ENCODE results near the gene C19orf85. TPM values are rescaled to one million over a fixed set of nuclear protein-coding genes. Genes with fewer than 3 reads are reported as not detected.

Gene C19orf85
- total RNA-seq, 1 experiment from 2014 or later = 0.74 TPM

DNA sequence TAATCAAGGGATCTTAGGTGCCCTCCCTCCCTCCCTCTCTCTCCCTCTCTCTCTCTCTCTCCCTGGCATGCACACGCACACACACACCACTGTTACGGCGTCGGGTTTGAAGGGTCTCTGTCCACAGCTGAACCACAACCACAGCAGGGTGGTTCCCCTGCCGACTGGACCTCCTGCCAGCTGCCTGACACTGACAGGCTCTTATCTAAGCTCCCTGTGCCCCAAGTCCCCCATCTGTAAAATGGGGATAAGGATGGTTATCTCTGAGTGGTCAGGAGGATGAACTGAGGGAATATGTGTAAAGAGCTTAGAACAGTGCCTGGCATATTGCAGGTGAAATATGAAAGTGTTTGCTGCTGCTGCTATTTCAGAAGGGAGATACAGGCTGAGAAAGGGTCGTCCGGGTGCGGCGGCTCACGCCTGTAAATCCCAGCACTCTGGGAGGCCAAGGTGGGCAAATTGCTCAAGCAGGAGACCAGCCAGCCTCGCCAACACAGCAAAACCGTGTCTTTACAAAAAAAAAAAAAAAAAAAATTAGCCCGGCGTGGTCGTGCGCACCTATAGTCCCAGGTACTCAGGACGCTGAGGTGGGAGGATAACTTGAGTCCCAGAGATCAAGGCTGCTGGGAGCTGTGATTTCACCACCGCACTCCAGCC is 20.6 kb downstream of the C19orf85 start:
- no peaks in the 10 kb centered on the region for H3K9me3 ChIP-seq (ENCODE audit: insufficient read depth, low read depth)
- DNase-seq = no peak
- intact Hi-C loops (cut with micrococcal nuclease; ENCODE audit: unreplicated experiment) = no loop called here
- H4K20me1 ChIP-seq (ENCODE audit: insufficient read depth) = no peaks in the 10 kb centered on the region; the same call in 1 of the 2 replicates
- TF ChIP-seq, protein P1, sequence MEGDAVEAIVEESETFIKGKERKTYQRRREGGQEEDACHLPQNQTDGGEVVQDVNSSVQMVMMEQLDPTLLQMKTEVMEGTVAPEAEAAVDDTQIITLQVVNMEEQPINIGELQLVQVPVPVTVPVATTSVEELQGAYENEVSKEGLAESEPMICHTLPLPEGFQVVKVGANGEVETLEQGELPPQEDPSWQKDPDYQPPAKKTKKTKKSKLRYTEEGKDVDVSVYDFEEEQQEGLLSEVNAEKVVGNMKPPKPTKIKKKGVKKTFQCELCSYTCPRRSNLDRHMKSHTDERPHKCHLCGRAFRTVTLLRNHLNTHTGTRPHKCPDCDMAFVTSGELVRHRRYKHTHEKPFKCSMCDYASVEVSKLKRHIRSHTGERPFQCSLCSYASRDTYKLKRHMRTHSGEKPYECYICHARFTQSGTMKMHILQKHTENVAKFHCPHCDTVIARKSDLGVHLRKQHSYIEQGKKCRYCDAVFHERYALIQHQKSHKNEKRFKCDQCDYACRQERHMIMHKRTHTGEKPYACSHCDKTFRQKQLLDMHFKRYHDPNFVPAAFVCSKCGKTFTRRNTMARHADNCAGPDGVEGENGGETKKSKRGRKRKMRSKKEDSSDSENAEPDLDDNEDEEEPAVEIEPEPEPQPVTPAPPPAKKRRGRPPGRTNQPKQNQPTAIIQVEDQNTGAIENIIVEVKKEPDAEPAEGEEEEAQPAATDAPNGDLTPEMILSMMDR (conservative IDR thresholded peaks at IDR 0.05) = no peak
- TF ChIP-seq EZH2 (IDR thresholded peaks at IDR 0.05; ENCODE audit: low read depth) = no peak
- no peak overlapping the region for H2AFZ ChIP-seq
- H3K4me2 ChIP-seq = no peak overlapping the region
- POLR2A ChIA-PET (ENCODE audit: unreplicated experiment) = no interaction called here
- H3K79me2 ChIP-seq (ENCODE audit: low read depth) = no peaks in the 10 kb centered on the region
- CTCF ChIA-PET = no interaction called here
- no peaks in the 10 kb centered on the region for H3K4me1 ChIP-seq (replicated peaks; ENCODE audit: insufficient read depth)
- BruUV-seq (replicated peaks) = no TSS peak
- no peak overlapping the region for H3K4me3 ChIP-seq
- no peaks in the 10 kb centered on the region for H3K36me3 ChIP-seq (ENCODE audit: low read depth)
- H3K9me2 ChIP-seq (ENCODE audit: insufficient read depth) = no peaks in the 10 kb centered on the region
- no peak overlapping the region for H3K27ac ChIP-seq
- H3K27me3 ChIP-seq (ENCODE audit: insufficient read depth, low read depth) = peaks cover 52% of the 10 kb centered on the region
- peaks cover 18% of the 10 kb centered on the region for H3F3A ChIP-seq (ENCODE audit: insufficient read depth, low read depth)

DNA sequence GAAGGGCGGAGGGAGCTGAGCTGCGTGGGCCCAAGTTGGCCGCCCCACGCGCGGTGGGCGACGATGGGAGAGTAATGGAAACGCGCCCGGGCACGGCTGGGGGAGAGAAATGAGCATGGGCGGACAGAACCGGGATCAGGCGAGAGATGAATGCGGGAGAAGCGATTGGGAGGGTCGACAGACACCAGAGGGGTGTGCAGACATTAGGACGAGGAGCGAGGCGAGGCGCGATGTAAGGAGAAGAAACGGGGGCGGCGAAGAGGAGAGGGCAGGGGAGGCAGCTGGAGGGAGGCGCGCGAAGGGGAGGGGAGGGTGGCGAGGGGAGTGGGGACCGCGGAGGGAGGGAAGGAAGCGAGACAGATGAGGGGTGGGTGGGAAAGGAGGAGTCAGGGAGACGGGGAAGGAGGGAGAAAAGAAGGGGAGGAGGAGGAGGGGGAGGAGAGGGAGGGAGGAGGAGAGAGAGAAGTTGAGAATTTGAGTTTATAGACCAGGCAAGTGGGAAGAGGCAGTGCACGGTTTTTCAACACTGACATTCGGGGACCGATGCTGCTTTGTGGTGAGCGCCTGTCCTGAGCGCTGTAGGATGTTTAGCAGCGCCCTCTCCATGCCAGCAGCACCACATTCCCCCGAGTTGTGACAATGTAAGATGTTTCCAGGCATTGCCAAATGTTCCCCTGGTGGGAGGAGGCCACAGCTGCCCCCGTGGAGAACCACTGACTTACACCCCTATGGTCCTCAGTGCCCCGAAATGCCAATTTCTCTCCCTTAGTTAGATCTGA is 21.3 kb downstream of the C19orf85 start, which contains the start of gene SHISA7:
Gene SHISA7, minus strand, starts transcription at position 256 of the 779 bp plus-strand sequence. CDS start 437 bp downstream, outside the sequence.
- no TSS peak for BruUV-seq (replicated peaks)
- no peak within 1 kb of the TSS for H3K4me2 ChIP-seq
- DNase-seq = no peak
- intact Hi-C loops (cut with micrococcal nuclease; ENCODE audit: unreplicated experiment) = no loop called here
- H3K9me3 ChIP-seq (ENCODE audit: insufficient read depth, low read depth) = no peaks in the 10 kb centered on the region
- no peak within 1 kb of the TSS for H3K27ac ChIP-seq
- ChIA-PET POLR2A (ENCODE audit: unreplicated experiment) (no interaction called here), CTCF (no interaction called here)
- no peak for TF ChIP-seq EZH2 (IDR thresholded peaks at IDR 0.05; ENCODE audit: low read depth)
- TF ChIP-seq, protein P1 (conservative IDR thresholded peaks at IDR 0.05) = no peak
- no peaks in the 10 kb centered on the region for H3K9me2 ChIP-seq (ENCODE audit: insufficient read depth)
- no peaks in the 10 kb centered on the region; the same call in 1 of the 2 replicates for H4K20me1 ChIP-seq (ENCODE audit: insufficient read depth)
- peaks cover 52% of the 10 kb centered on the region for H3K27me3 ChIP-seq (ENCODE audit: insufficient read depth, low read depth)
- peaks cover 18% of the 10 kb centered on the region for H3F3A ChIP-seq (ENCODE audit: insufficient read depth, low read depth)
- H2AFZ ChIP-seq = no peak within 1 kb of the TSS
- no peaks in the 10 kb centered on the region for H3K36me3 ChIP-seq (ENCODE audit: low read depth)
- no peak within 1 kb of the TSS for H3K4me3 ChIP-seq
- no peaks in the 10 kb centered on the region for H3K4me1 ChIP-seq (replicated peaks; ENCODE audit: insufficient read depth)
- no peaks in the 10 kb centered on the region for H3K79me2 ChIP-seq (ENCODE audit: low read depth)

DNA sequence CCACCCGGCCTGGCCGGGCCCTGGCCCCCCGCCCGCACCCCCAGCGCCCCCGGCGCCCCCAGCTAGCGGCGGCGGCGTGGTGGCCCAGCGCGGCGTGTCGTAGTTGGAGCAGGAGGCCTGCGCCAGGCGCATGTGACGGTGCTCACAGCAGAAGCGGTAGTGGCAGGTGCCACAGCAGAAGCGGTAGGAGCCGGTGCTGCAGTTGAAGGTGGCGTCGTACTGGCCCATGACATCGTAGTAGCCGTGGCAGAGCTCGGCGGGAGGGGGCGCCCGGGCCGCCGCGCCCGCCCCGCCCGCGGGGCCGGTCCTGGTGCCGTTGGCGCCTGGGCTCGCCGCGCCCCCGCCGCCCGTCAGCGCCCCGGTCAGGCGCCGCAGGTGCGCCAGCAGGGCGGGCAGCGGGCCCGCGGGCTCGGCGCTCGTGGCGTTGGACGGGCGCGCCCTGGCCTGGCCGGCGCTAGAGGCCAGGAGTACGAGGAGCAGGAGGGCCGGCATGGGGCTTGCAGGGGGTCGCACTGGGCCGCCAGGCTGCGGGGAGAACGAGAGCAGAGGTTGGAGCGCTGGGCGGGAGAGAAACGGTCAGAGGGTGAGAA is 22.1 kb downstream of the C19orf85 start:
- intact Hi-C loops (cut with micrococcal nuclease; ENCODE audit: unreplicated experiment) = no loop called here
- no TSS peak for BruUV-seq (replicated peaks)

More for the DNA sequence above, 22.1 kb downstream of the C19orf85 start:
- ChIA-PET CTCF (no interaction called here), POLR2A (ENCODE audit: unreplicated experiment) (no interaction called here)
- TF ChIP-seq EZH2 (IDR thresholded peaks at IDR 0.05; ENCODE audit: low read depth) = no peak
- TF ChIP-seq, protein P1 (conservative IDR thresholded peaks at IDR 0.05) = no peak
- no peaks in the 10 kb centered on the region for H3K36me3 ChIP-seq (ENCODE audit: low read depth)
- DNase-seq = no peak
- H3F3A ChIP-seq (ENCODE audit: insufficient read depth, low read depth) = peaks cover 16% of the 10 kb centered on the region
- no peaks in the 10 kb centered on the region for H3K79me2 ChIP-seq (ENCODE audit: low read depth)
- no peaks in the 10 kb centered on the region for H3K9me3 ChIP-seq (ENCODE audit: insufficient read depth, low read depth)
- H3K4me1 ChIP-seq (replicated peaks; ENCODE audit: insufficient read depth) = no peaks in the 10 kb centered on the region
- H3K27me3 ChIP-seq (ENCODE audit: insufficient read depth, low read depth) = peaks cover 52% of the 10 kb centered on the region
- H4K20me1 ChIP-seq (ENCODE audit: insufficient read depth) = no peaks in the 10 kb centered on the region; the same call in 1 of the 2 replicates
- no peak overlapping the region for H3K27ac ChIP-seq
- H3K9me2 ChIP-seq (ENCODE audit: insufficient read depth) = no peaks in the 10 kb centered on the region
- H3K4me3 ChIP-seq = no peak overlapping the region
- no peak overlapping the region for H3K4me2 ChIP-seq
- no peak overlapping the region for H2AFZ ChIP-seq

Data from PC-9 (cell line).